Measurements from ENCODE around the gene TCEAL1. TPM values are rescaled to one million over a fixed set of nuclear protein-coding genes. Genes with fewer than 3 reads are reported as not detected.

Gene TCEAL1
- total RNA-seq, 2 donors from 2014 or later, result 14.8 to 28.0 TPM

DNA sequence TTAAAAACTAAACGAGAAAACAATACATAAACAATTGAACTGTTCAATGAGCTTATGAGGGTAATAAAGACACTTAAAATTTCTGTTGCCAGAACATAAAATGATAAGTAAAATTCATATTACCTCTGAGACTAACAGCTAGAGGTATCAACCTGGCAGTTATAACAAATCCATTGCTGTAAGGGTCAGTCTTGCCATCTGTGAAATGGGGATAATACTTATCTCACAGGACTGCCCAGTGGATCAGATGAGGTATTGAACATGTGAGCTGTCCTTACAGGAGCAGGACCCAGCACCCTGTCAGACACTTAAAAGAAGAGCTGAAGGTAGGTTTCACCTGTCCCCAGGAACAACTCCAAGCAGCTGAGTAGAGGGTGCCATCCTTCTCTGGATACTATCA, 18.5 kb upstream of the TCEAL1 start:
- WGBS, 2 donors, result 85 to 94% methylated on average over 1 of the region's 1 CpG
- TF ChIP-seq CTCF (IDR thresholded peaks at IDR 0.05) (no peak), POLR2A (IDR thresholded peaks at IDR 0.05) (no peak)
- no peaks in the 10 kb centered on the region for H3K36me3 ChIP-seq (replicated peaks in 1 of 2; ENCODE audit: insufficient read depth in 1 of 2, low read depth in 2 of 2)
- H3K27ac ChIP-seq, result no peak overlapping the region
- intact Hi-C loops (cut with DNase I), result no loop called here
- ATAC-seq, result no peak
- H3K4me1 ChIP-seq, result no peaks in the 10 kb centered on the region
- peaks cover 0 to 4% of the 10 kb centered on the region in 2 donors for H3K27me3 ChIP-seq
- H3K4me3 ChIP-seq, result no peak overlapping the region
- no peaks in the 10 kb centered on the region for H3K9me3 ChIP-seq
- no peak for DNase-seq

DNA sequence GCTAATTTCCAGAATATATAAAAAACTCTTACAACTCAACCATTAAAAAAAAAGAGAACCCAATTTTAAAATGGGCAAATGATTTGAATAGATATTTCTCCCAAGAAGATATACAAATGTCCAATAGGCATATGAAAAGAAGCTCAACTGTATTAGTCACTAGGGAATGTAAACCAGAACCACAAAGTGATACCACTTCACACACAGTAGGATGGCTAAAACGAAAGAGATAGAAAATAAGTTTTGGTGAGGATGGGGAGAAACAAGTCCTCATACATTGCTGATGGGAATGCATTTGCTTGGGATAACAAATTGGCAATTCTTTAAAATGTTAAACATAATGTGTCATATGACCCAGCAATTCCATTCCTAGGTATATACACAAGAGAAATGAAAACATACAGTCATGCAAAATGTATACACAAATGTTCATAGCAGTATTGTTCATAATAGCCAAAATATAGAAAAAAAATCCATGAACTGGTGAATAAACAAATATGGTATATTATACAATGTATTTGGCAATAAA, 15.3 kb upstream of the TCEAL1 start:
- peaks cover 8% of the 10 kb centered on the region for H3K4me1 ChIP-seq
- intact Hi-C loops (cut with DNase I), result no loop called here
- H3K4me3 ChIP-seq, result no peak overlapping the region
- no peak overlapping the region for H3K27ac ChIP-seq
- TF ChIP-seq POLR2A (IDR thresholded peaks at IDR 0.05) (no peak), CTCF (IDR thresholded peaks at IDR 0.05) (no peak)
- no peak for ATAC-seq
- no peaks in the 10 kb centered on the region for H3K36me3 ChIP-seq (replicated peaks in 1 of 2; ENCODE audit: insufficient read depth in 1 of 2, low read depth in 2 of 2)
- 82 to 100% methylated on average over 1 of the region's 1 CpG for WGBS, 2 donors
- no peak for DNase-seq
- no peaks in the 10 kb centered on the region for H3K9me3 ChIP-seq
- H3K27me3 ChIP-seq, result peaks cover 0 to 4% of the 10 kb centered on the region in 2 donors

- intact Hi-C loops (cut with DNase I), result no loop called here
- 100% methylated on average over 1 of the region's 1 CpG for WGBS, 2 donors
These were observed 13.8 kb upstream of the TCEAL1 start for GRCh38 chrX:103614999-103615398.

GRCh38 chrX:103615781-103616371, 12.9 kb upstream of the TCEAL1 start:
- Histone ChIP-seq H3K4me1 (peaks cover 8% of the 10 kb centered on the region), H3K27me3 (peaks cover 0 to 4% of the 10 kb centered on the region in 2 donors), H3K9me3 (no peaks in the 10 kb centered on the region), H3K36me3 (replicated peaks in 1 of 2; ENCODE audit: insufficient read depth in 1 of 2, low read depth in 2 of 2) (no peaks in the 10 kb centered on the region), H3K4me3 (no peak overlapping the region), H3K27ac (no peak overlapping the region)
- ATAC-seq (no peak), DNase-seq (no peak)
- intact Hi-C loops (cut with DNase I), result no loop called here
- TF ChIP-seq CTCF (IDR thresholded peaks at IDR 0.05) (no peak), POLR2A (IDR thresholded peaks at IDR 0.05) (no peak)

More at GRCh38 chrX:103614999-103615398, 13.8 kb upstream of the TCEAL1 start:
- Histone ChIP-seq H3K4me3 (no peak overlapping the region), H3K4me1 (peaks cover 8% of the 10 kb centered on the region), H3K27me3 (peaks cover 0 to 4% of the 10 kb centered on the region in 2 donors), H3K9me3 (no peaks in the 10 kb centered on the region), H3K27ac (no peak overlapping the region), H3K36me3 (replicated peaks in 1 of 2; ENCODE audit: insufficient read depth in 1 of 2, low read depth in 2 of 2) (no peaks in the 10 kb centered on the region)
- DNase-seq (no peak), ATAC-seq (no peak)
- no peak for TF ChIP-seq CTCF (IDR thresholded peaks at IDR 0.05)
- TF ChIP-seq POLR2A (IDR thresholded peaks at IDR 0.05), result no peak

DNA sequence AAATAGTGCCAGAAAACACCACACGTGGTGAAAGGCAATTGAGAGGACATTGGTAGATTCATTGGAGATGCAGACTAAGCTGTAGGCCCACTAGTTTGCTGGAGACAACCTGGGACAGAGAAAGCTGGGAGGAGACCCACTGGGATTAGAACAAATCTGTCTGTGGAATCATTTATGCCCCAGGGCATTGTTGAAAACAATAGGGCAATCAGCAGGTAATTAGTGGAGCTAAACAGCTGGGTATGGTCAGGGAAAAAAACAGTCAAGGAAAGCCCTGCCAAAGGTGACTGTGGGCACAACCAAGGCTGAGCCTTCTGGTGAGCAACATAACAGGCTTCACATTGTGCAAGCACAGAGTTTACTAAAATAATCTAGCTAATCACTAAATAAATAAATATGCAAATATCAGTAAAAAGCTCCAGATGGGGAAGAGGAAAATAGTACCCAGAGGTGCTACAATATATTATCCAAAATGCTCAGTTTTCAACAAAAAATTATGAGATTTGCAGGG, 12.0 kb upstream of the TCEAL1 start:
- H3K36me3 ChIP-seq (replicated peaks in 1 of 2; ENCODE audit: insufficient read depth in 1 of 2, low read depth in 2 of 2), result no peaks in the 10 kb centered on the region
- H3K27me3 ChIP-seq, result peaks cover 0 to 4% of the 10 kb centered on the region in 2 donors
- peaks cover 8% of the 10 kb centered on the region for H3K4me1 ChIP-seq
- DNase-seq (peak in 2 of 4 donors; percentile 27 to 28), ATAC-seq (peak; percentile 67)
- 7 to 43% methylated on average over 1 of the region's 1 CpG for WGBS, 2 donors
- H3K27ac ChIP-seq, result peak overlapping the region in 2 of 4 donors; percentile 36 to 60
- TF ChIP-seq POLR2A (IDR thresholded peaks at IDR 0.05) (no peak), CTCF (IDR thresholded peaks at IDR 0.05) (no peak)
- no peak overlapping the region for H3K4me3 ChIP-seq
- H3K9me3 ChIP-seq, result no peaks in the 10 kb centered on the region
- intact Hi-C loops (cut with DNase I), result no loop called here

All from body of pancreas (tissue), 4 donors.